Ascending aorta (tissue), 2 donors: ENCODE results near the gene EP400. TPM values are rescaled to one million over a fixed set of nuclear protein-coding genes. Genes with fewer than 3 reads are reported as not detected.
"Not testable (repeated sequence)": the region's sequence is repeated elsewhere in the genome, so short reads cannot be mapped to it uniquely, and the experiment has no call there.

Source experiments
- DNase-seq, 2 donors: peaks; one replicate each; pipeline ENCODE4 v3.0.0-alpha.2; 2019; ENCODE audit warnings: low spot score in 2 of 2
- H3K27ac ChIP-seq, 2 donors: fragments of 200-600 bp; sonication (generic); one replicate each; pipeline ENCODE4 v1.5.1; 2016 to 2017; ENCODE audit warnings: mild to moderate bottlenecking in 1 of 2
- H3K27me3 ChIP-seq: fragments of 200-600 bp; sonication (generic); one replicate; pipeline ENCODE4 v1.5.1; 2017
- H3K36me3 ChIP-seq, 2 donors: fragments of 200-600 bp; sonication (generic); one replicate each; pipeline ENCODE4 v1.5.1; 2016
- H3K4me1 ChIP-seq, 2 donors: fragments of 200-600 bp; sonication (generic); one replicate each; pipeline ENCODE4 v1.5.1; 2016 to 2017; ENCODE audit warnings: mild to moderate bottlenecking in 1 of 2
- H3K4me3 ChIP-seq, 2 donors: fragments of 200-600 bp; sonication (generic); one replicate each; pipeline ENCODE4 v1.5.1; 2016 to 2017; ENCODE audit warnings: mild to moderate bottlenecking in 1 of 2
- H3K9me3 ChIP-seq, 2 donors: fragments of 200-600 bp; sonication (generic); one replicate each; pipeline ENCODE4 v1.5.1; 2016
- CTCF ChIP-seq, 3 experiments: fragments of 200-600 bp in 2 of 3; fragments of 450-650 bp in 1 of 3; sonication (generic) in 2 of 3; IDR thresholded peaks; one replicate each; pipeline ENCODE4 v1.5.1; 2016 to 2019; ENCODE audit warnings: antibody characterized with exemption in 3 of 3, mild to moderate bottlenecking in 1 of 3, moderate library complexity in 1 of 3
- intact Hi-C: fragments of 100-400 bp; cut with DNase I; formaldehyde crosslinking; loops from one replicate; pipeline ENCODE4 v1.15.1; 2023
- total RNA-seq: library from RNA; depleted of rRNA; stranded (reverse); fragments of >200 nt; gene quantifications from one replicate; pipeline ENCODE4 v1.1.0, GENCODE V29; 2016

The EP400 gene
- total RNA-seq, 1 donor from 2014 or later, result 23.3 TPM

- Histone ChIP-seq H3K4me1 (peaks cover 3 to 20% of the 10 kb centered on the region in 2 donors), H3K36me3 (peaks cover 0 to 6% of the 10 kb centered on the region in 2 donors), H3K27me3 (no peaks in the 10 kb centered on the region), H3K4me3 (no peak overlapping the region), H3K9me3 (no peaks in the 10 kb centered on the region), H3K27ac (peak overlapping the region; percentile 83 to 93)
- intact Hi-C loops, result no loop called here
- DNase-seq, result no peak
- no peak for TF ChIP-seq CTCF (IDR thresholded peaks at IDR 0.05)
Observed at GRCh38 chr12:131948166-131948712, 1.5 kb upstream of the EP400 start.

GRCh38 chr12:131948713-131949430 lies 870 bp upstream of the EP400 start:
- Histone ChIP-seq H3K4me1 (peaks cover 3 to 20% of the 10 kb centered on the region in 2 donors), H3K4me3 (peak overlapping the region; percentile 76 to 94), H3K27ac (peak overlapping the region; percentile 83 to 93)
- not testable (repeated sequence) for H3K36me3 ChIP-seq, H3K27me3 ChIP-seq, H3K9me3 ChIP-seq
- peak in 1 of 2 donors; percentile 77 for DNase-seq
- intact Hi-C loops, result loop anchor here (1.0 kb wide), 3 partner anchors 20 to 135 kb away; partner anchors contain the start of gene PUS1

- Histone ChIP-seq H3K4me3 (peak overlapping the region; percentile 76 to 94), H3K27ac (peak overlapping the region; percentile 83 to 93), H3K27me3 (no peaks in the 10 kb centered on the region), H3K9me3 (no peaks in the 10 kb centered on the region), H3K4me1 (peaks cover 3 to 20% of the 10 kb centered on the region in 2 donors), H3K36me3 (no peaks in the 10 kb centered on the region)
- peak in 1 of 2 donors; percentile 70 for DNase-seq
- TF ChIP-seq CTCF (IDR thresholded peaks at IDR 0.05), result no peak
- intact Hi-C loops, result loop anchor here (1.0 kb wide), 1 partner anchor 99 kb away; no protein-coding TSS in a partner anchor
Observed at GRCh38 chr12:131950182-131950913, 606 bp downstream of the EP400 start.

- H3K9me3 ChIP-seq, H3K4me3 ChIP-seq, H3K27me3 ChIP-seq, H3K36me3 ChIP-seq, intact Hi-C loops, H3K27ac ChIP-seq, DNase-seq: not testable (repeated sequence)
- H3K4me1 ChIP-seq, result peaks cover 3 to 20% of the 10 kb centered on the region in 2 donors
Observed at GRCh38 chr12:131953810-131954209, 4.1 kb downstream of the EP400 start.

- H3K9me3 ChIP-seq, H3K36me3 ChIP-seq, H3K27ac ChIP-seq, intact Hi-C loops, H3K27me3 ChIP-seq, DNase-seq, H3K4me3 ChIP-seq: not testable (repeated sequence)
- peaks cover 3 to 16% of the 10 kb centered on the region in 2 donors for H3K4me1 ChIP-seq
Observed at GRCh38 chr12:131954460-131954859, 4.7 kb downstream of the EP400 start.

- H3K4me1 ChIP-seq, result no peaks in the 10 kb centered on the region
Observed at GRCh38 chr12:131959116-131959515, 9.4 kb downstream of the EP400 start.

More at GRCh38 chr12:131959116-131959515, 9.4 kb downstream of the EP400 start:
- DNase-seq, result no peak
- no peaks in the 10 kb centered on the region for H3K9me3 ChIP-seq
- no peak for TF ChIP-seq CTCF (IDR thresholded peaks at IDR 0.05)
- H3K4me3 ChIP-seq, result no peak overlapping the region
- no peak overlapping the region for H3K27ac ChIP-seq
- H3K36me3 ChIP-seq, result peaks cover 5 to 19% of the 10 kb centered on the region in 2 donors
- no peaks in the 10 kb centered on the region for H3K27me3 ChIP-seq
- intact Hi-C loops, result no loop called here
